MG63 (cell line): ENCODE results near the gene DIABLO. TPM values are rescaled to one million over a fixed set of nuclear protein-coding genes. Genes with fewer than 3 reads are reported as not detected.
"Not testable (repeated sequence)": the region's sequence is repeated elsewhere in the genome, so short reads cannot be mapped to it uniquely, and the experiment has no call there.

Experiments used
- DNase-seq: peaks from one replicate; pipeline ENCODE4 v3.0.0-alpha.2; 2020
- H3K27me3 ChIP-seq: fragments of 250-450 bp; sonication (Bioruptor Pico); 2 replicates; pipeline ENCODE4 v1.5.1; 2020; ENCODE audit warnings: mild to moderate bottlenecking, moderate library complexity
- H3K36me3 ChIP-seq: fragments of 250-450 bp; sonication (Bioruptor Pico); 2 replicates; pipeline ENCODE4 v1.5.1; 2020; ENCODE audit warnings: mild to moderate bottlenecking, moderate library complexity
- H3K4me3 ChIP-seq: fragments of 250-450 bp; sonication (Bioruptor Pico); 2 replicates; pipeline ENCODE4 v1.5.1; 2020; ENCODE audit warnings: mild to moderate bottlenecking, moderate library complexity
- H3K9me3 ChIP-seq: fragments of 250-450 bp; sonication (Bioruptor Pico); 2 replicates; pipeline ENCODE4 v1.5.1; 2020; ENCODE audit warnings: mild to moderate bottlenecking, moderate library complexity
- total RNA-seq: library from RNA; depleted of rRNA; stranded (reverse); fragments of >200 nt; shearing (Covaris generic); gene quantifications from 2 replicates; pipeline ENCODE4 v1.2.3, GENCODE V29; 2014; ENCODE audit warnings: low replicate concordance; rRNA removed

DIABLO gene
- 70.9 and 74.7 TPM in 2 replicates for total RNA-seq

- no peaks in the 10 kb centered on the region for H3K9me3 ChIP-seq
- H3K36me3 ChIP-seq = peaks cover 28% of the 10 kb centered on the region
- DNase-seq = peak; percentile 100
- peak within 1 kb of the TSS; percentile 79 for H3K4me3 ChIP-seq
- no peaks in the 10 kb centered on the region for H3K27me3 ChIP-seq
Measured at GRCh38 chr12:122225683-122226365, at the start of gene DIABLO. TSS of gene DIABLO (minus strand) at chr12:122226052. CDS start at chr12:122226014, 38 bp downstream.

GRCh38 chr12:122275459-122275858, 49.6 kb upstream of the DIABLO start:
- no peaks in the 10 kb centered on the region for H3K27me3 ChIP-seq
- no peak for DNase-seq
- H3K9me3 ChIP-seq = no peaks in the 10 kb centered on the region
- H3K4me3 ChIP-seq = no peak overlapping the region
- peaks cover 45% of the 10 kb centered on the region for H3K36me3 ChIP-seq

DNA sequence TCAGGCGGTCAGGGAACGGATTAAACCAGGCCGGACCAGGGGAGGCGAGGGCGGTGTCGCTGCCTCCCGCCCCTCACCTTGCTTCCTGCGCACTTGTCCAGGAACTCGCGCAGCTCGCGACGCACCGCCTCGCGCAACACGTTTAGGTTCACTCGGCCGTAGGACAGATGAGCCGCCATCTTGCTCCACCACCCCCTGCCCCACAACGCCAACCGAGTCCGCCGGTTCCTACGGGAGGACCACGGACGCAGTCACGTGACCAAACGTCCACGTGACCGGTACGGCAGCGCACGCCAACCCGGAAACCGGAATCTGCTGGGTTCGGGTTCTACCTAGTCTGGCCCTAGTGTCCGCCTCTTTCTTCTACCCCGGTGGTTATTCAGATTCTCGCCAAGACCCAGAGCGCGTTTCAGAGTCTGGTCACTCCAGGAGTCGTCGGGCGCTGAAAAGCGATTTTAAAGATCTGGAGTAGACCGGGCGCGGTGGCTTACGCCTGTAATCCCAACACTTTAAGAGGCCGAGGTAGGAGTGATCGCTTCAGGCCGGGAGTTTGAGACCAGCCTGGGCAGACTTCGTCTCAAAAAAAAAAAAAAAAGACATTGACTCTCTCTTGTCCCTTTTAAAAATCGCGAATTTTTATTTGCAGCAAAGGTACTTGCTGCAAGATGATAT, 40.5 kb upstream of the DIABLO start, which contains the start of gene VPS33A:
TSS of gene VPS33A (minus strand) at position 265 of the 672 bp plus-strand sequence. CDS start at position 179, 86 bp downstream.
- Histone ChIP-seq H3K36me3 (peaks cover 16% of the 10 kb centered on the region), H3K27me3 (no peaks in the 10 kb centered on the region), H3K4me3 (peak within 1 kb of the TSS; percentile 95), H3K9me3 (no peaks in the 10 kb centered on the region)
- peak; percentile 96 for DNase-seq

GRCh38 chr12:122265886-122266229, 40.0 kb upstream of the DIABLO start:
- Histone ChIP-seq H3K9me3 (no peaks in the 10 kb centered on the region), H3K27me3 (no peaks in the 10 kb centered on the region), H3K4me3 (peak overlapping the region; percentile 95), H3K36me3 (peaks cover 19% of the 10 kb centered on the region)
- peak; percentile 16 for DNase-seq

- no peaks in the 10 kb centered on the region for H3K9me3 ChIP-seq
- peak overlapping the region; percentile 95 for H3K4me3 ChIP-seq
- peaks cover 16% of the 10 kb centered on the region for H3K36me3 ChIP-seq
- H3K27me3 ChIP-seq = no peaks in the 10 kb centered on the region
- DNase-seq = no peak
Measured at GRCh38 chr12:122265476-122265875, 39.6 kb upstream of the DIABLO start.

GRCh38 chr12:122260735-122261134, 34.9 kb upstream of the DIABLO start:
- not testable (repeated sequence) for H3K9me3 ChIP-seq, H3K27me3 ChIP-seq, H3K4me3 ChIP-seq, DNase-seq
- H3K36me3 ChIP-seq = peaks cover 22% of the 10 kb centered on the region

- H3K27me3 ChIP-seq, H3K4me3 ChIP-seq, DNase-seq, H3K9me3 ChIP-seq: not testable (repeated sequence)
- H3K36me3 ChIP-seq = peaks cover 21% of the 10 kb centered on the region
Measured at GRCh38 chr12:122258939-122259338, 33.1 kb upstream of the DIABLO start.

- DNase-seq, H3K9me3 ChIP-seq, H3K4me3 ChIP-seq, H3K27me3 ChIP-seq: not testable (repeated sequence)
- peaks cover 16% of the 10 kb centered on the region for H3K36me3 ChIP-seq
Measured at GRCh38 chr12:122258462-122258861, 32.6 kb upstream of the DIABLO start.

- H3K9me3 ChIP-seq = no peaks in the 10 kb centered on the region
Measured at GRCh38 chr12:122250536-122250935, 24.7 kb upstream of the DIABLO start.

GRCh38 chr12:122250047-122250446, 24.2 kb upstream of the DIABLO start:
- no peaks in the 10 kb centered on the region for H3K9me3 ChIP-seq
- DNase-seq = no peak
- H3K4me3 ChIP-seq = no peak overlapping the region
- H3K36me3 ChIP-seq = no peaks in the 10 kb centered on the region; the same call in 1 of the 2 replicates
- H3K27me3 ChIP-seq = no peaks in the 10 kb centered on the region

More at GRCh38 chr12:122250536-122250935, 24.7 kb upstream of the DIABLO start:
- Histone ChIP-seq H3K36me3 (no peaks in the 10 kb centered on the region; the same call in 1 of the 2 replicates), H3K4me3 (no peak overlapping the region), H3K27me3 (no peaks in the 10 kb centered on the region)
- no peak for DNase-seq

DNA sequence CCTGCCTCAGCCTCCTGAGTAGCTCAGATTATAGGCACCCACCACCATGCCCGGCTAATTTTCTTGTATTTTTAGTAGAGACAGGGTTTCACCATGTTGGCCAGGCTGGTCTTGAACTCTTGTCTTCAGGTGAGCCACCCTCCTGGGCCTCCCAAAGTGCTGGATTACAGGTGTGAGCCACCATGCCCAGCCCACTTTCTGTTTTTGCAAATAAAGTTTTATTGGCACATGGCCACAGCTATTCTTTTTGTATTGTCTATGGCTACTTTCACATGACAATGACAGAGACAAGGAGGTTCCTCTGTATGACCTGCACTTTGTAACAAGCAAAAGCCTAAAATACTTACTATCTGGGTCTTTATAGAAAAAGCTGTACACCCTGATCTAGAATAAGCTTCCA, 19.7 kb upstream of the DIABLO start:
- Histone ChIP-seq H3K36me3 (no peaks in the 10 kb centered on the region; the same call in none of the 2 replicates), H3K4me3 (no peak overlapping the region), H3K27me3 (no peaks in the 10 kb centered on the region), H3K9me3 (no peaks in the 10 kb centered on the region)
- no peak for DNase-seq

DNA sequence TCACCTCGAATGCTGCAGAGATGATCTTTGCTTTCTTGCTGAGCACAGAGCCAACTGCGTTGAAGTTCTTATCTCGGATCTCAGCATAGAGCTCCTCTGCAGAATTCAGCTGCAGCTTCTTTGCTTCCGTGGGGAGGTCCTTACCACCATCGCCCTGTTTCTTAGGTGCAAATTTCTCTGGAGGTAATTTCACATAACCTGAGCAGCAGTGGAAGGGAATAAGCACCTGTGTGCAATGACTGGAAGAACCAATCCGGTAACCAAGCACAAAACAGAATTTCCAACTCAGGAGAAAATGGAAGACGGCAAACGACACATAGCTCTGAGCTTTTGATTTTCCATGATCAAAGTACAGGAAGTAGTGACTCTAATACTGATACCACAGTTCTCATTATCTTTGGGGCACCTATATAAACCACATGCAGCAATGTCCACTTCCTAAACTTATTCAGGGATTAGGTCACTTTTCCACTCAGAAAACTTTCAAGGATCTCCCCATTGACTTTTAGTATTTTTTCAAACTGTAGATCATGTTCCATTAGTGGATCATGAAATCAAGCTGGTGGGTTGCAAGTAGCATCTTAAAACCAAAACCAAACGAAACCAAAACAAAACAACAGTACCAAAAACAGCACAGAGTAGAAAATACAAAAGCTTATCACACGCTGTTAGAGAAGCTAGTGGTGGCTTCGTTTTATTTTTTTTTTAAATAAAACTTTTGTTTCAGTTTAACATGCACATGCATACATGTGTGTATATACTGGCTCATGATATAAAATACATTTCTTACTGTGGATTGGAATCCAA, 18.9 kb upstream of the DIABLO start:
- H3K27me3 ChIP-seq = no peaks in the 10 kb centered on the region
- no peaks in the 10 kb centered on the region for H3K9me3 ChIP-seq
- H3K4me3 ChIP-seq = no peak overlapping the region
- no peaks in the 10 kb centered on the region; the same call in none of the 2 replicates for H3K36me3 ChIP-seq
- no peak for DNase-seq

DNA sequence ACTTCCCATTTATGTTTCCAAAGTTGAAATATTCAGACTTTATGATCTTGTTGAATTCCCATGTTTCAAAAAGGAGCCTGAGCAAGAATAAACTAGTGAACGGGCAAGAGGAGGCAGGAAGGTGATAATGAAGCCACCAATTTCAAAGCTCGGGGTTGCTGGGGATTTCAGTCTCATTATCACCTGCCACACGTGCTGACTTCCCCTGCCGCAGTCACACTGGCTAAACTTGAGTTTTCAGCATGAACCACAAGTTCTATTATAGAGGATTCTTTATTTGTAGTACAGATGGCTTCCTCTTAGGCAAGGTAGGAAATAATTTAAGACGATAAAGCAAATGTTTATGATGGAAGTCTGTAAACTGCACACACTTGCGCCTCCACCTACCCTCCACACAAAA, 18.1 kb upstream of the DIABLO start:
- Histone ChIP-seq H3K36me3 (no peaks in the 10 kb centered on the region; the same call in none of the 2 replicates), H3K4me3 (no peak overlapping the region), H3K9me3 (no peaks in the 10 kb centered on the region), H3K27me3 (no peaks in the 10 kb centered on the region)
- no peak for DNase-seq

- H3K4me3 ChIP-seq = no peak overlapping the region
- no peak for DNase-seq
- peaks cover 5% of the 10 kb centered on the region; the same call in 1 of the 2 replicates for H3K36me3 ChIP-seq
- no peaks in the 10 kb centered on the region for H3K27me3 ChIP-seq
- H3K9me3 ChIP-seq = no peaks in the 10 kb centered on the region
Measured at GRCh38 chr12:122238861-122239260, 13.0 kb upstream of the DIABLO start.

GRCh38 chr12:122235741-122236140, 9.9 kb upstream of the DIABLO start:
- Histone ChIP-seq H3K4me3 (no peak overlapping the region), H3K27me3 (no peaks in the 10 kb centered on the region), H3K9me3 (no peaks in the 10 kb centered on the region), H3K36me3 (peaks cover 7% of the 10 kb centered on the region; the same call in 1 of the 2 replicates)
- no peak for DNase-seq

DNA sequence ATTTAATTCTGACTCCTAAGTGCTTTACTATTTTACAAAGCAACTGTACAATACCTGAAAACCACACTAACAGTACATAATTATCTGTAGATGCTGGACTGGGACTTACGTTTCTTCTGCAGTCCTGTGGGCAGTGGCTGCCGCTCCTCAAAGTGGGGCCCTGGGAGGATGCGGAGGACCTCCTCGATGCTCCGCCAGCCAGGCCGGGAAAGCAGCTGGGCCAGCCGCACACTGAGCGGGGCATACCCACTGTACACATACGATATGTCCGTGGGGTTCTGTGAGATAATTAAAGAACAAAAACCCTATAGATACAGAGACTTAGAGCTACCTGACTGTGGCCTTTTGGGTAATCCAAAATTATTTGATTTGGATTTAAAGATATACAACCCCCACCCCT, 6.8 kb upstream of the DIABLO start:
- no peaks in the 10 kb centered on the region for H3K27me3 ChIP-seq
- no peak overlapping the region for H3K4me3 ChIP-seq
- H3K9me3 ChIP-seq = no peaks in the 10 kb centered on the region
- no peak for DNase-seq
- H3K36me3 ChIP-seq = peaks cover 7% of the 10 kb centered on the region; the same call in 1 of the 2 replicates

GRCh38 chr12:122230798-122231197, 4.9 kb upstream of the DIABLO start:
- H3K4me3 ChIP-seq = no peak overlapping the region
- H3K27me3 ChIP-seq = no peaks in the 10 kb centered on the region
- peaks cover 6% of the 10 kb centered on the region; the same call in 1 of the 2 replicates for H3K36me3 ChIP-seq
- no peaks in the 10 kb centered on the region for H3K9me3 ChIP-seq
- DNase-seq = no peak
